Measurements from ENCODE around the gene HEMK1.

The HEMK1 gene

DNA sequence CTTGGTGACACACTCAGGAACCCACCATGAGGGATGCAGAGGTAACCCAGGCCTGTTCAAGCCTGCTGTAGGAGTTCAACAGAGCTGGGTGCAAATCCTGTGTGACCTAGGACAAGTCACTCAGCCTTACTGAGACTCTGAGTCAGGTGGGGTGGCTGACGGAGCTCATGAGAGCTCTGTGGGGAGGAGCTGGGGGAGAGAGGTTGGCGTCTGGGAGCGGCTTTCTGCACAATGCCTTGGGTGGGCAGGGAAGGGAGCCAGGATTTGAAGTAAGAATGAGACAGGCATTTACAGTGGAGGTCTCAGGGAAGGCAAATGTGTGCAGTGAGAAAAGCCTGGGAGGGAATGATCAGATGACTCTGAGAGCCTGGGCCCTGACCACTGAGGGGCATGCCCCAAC lies 20.1 kb upstream of the HEMK1 start:
- no peak for DNase-seq

- DNase-seq = no peak
These were observed 19.1 kb upstream of the HEMK1 start for GRCh38 chr3:50550079-50550736.

DNA sequence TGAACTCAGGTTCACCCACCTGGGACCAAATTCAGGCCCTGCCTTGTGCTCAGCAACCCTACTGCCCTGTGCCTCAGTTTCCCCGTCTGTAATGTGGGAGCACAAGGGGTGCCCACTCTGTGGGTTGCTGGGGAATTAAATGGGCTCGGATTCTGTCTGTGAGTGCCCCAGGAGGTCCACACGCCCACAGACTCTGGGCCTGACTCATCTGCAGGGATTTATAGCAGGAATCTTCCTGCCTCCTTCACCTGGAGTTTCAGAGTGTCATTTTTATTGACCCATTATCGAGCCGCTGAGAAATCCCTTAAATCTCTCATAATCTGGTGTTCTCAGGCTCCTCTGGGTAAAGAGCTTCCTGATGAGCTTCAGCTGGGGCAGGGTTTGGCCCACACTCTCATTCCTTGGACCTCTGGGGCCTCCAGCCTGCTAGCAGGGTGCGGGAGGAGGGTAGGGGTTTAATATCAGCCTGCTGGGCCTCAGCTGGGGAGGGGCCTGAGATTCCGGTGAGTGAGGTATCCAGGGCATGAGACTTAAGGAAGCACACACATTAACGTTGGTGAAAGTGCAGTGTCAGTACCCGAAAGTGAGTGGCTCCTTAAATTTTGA lies 18.2 kb upstream of the HEMK1 start:
- DNase-seq = no peak

- no peak for DNase-seq
These were observed 17.5 kb upstream of the HEMK1 start for GRCh38 chr3:50551681-50552435.

DNA sequence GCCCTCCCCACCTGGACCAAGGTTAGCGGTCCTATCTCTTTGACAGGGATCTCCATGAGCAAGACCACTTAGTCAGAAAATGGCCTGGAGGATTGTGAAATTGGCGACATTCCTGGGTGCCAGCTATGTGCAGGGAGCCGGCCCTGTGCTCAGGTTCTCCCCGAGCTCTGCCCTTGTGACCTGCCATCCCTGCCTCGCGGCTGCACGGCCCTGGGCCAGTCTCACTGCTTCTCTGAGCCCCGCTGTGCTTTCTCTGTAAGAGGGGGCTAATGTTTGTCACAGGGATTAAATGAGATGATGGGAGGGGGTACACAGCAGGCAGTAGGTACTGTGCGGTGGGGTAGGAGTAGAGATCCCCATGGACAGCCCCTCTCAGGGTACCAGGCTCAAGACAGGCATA lies 16.7 kb upstream of the HEMK1 start:
- no peak for DNase-seq

- DNase-seq = no peak
These were observed 14.8 kb upstream of the HEMK1 start for GRCh38 chr3:50554553-50554952.

DNA sequence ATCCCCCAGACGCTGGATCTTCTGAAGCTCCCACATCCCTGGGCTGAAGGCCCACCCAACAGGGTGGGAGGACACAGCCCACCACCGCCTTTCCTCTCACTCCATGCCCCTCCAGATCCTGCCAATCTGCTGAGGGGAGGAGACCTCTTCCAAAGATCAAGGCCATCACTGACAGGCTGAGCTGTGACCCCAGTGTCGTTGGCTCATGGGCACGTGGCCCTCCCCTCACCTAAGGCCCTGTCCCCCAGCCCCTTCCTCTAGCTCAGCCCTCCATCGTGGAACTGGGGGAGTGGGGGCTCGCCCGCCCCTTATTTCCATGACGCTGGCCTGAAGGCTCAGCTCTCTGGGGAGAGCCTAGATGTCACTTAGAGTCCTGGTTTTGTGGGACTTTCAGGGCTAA lies 12.2 kb upstream of the HEMK1 start:
- DNase-seq = no peak

DNA sequence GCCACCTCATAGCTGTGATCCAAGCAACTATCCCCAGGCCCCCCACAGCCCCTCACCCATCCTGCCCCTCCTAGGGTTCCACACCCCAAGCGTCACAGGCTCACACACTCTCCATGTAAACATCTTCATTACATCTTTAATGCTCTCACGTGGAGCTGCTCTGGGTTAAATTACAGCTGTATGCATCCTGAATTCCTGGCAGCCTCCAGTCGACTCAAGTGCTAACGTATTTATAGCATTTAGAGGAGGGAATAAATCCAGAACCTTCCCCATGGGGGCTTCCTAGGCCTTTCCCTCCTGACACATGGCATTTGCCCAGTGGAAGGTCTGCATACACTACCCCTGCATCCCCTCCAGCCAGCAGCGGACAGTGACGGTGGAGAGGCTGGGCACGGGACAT lies 11.4 kb upstream of the HEMK1 start:
- no peak for DNase-seq

GRCh38 chr3:50559702-50560101 lies 9.6 kb upstream of the HEMK1 start:
- no peak for DNase-seq

DNA sequence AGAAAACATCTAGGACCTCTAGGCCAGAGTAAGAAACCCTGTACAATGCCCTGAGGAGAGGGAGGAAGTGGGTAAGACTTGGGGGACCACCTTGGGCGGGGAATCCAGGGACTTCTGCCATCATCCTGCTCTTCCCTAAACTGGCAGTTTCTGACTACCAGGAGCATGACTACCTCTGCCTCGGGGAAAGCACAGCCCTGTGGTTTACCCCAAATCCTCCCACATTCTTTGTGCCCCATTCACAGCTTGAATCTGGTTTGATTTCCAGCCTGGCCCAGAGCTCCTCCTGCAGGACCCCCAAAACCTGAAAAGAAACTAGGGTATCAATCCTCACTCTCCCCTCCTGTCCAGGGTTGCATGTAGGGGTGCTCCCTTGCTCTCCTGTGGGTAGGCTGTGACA lies 6.5 kb upstream of the HEMK1 start:
- DNase-seq = no peak

DNA sequence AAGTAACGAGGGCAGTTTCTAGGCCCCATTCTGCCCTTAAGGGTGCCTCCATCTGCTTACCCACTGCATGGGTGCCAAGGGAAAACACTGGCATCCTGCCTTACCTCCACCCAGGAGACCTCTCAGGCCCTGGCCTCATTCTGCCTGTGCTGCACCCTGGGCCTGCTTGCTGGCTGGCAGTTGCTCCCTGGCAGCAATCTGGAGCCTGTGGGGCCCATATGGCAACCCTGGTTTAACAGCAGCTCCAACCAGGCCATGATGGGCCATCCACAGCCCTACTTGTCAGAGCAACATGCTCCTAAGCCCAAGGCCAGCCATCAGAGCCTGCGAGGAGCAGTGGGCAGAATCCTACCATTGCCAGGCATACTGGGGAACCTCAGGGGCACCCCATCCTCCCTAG lies 5.5 kb upstream of the HEMK1 start:
- DNase-seq = no peak

DNA sequence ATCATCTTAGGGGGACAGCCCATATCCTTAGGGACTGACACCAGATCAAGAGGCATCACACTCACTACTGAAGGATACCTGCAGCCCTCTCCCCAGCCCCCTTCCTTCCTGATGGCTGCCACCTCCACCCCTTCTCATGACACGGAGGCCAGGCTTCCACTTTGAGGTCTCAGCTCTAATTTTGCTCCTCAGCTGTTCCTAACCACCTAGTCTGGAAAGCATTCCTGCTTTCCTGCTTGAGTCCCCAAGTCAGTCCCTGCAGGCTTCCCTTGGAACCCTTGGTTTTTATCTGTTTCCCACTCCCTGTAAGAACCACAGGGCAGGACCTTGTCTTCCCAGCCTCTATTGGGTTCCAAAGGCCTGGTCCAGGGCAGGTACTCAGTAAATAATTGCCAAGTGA lies 5.0 kb upstream of the HEMK1 start:
- no peak for DNase-seq

GRCh38 chr3:50567011-50567385 lies 2.3 kb upstream of the HEMK1 start:
- DNase-seq = no peak

GRCh38 chr3:50567386-50568167 lies 1.7 kb upstream of the HEMK1 start, which contains the start of gene C3orf18:
TSS of gene C3orf18 (minus strand) at chr3:50567747. CDS start at chr3:50565699, 2,048 bp downstream.
- DNase-seq = peak; percentile 44

- no peak for DNase-seq
These were observed 1.4 kb downstream of the HEMK1 start for GRCh38 chr3:50570508-50571279.

DNA sequence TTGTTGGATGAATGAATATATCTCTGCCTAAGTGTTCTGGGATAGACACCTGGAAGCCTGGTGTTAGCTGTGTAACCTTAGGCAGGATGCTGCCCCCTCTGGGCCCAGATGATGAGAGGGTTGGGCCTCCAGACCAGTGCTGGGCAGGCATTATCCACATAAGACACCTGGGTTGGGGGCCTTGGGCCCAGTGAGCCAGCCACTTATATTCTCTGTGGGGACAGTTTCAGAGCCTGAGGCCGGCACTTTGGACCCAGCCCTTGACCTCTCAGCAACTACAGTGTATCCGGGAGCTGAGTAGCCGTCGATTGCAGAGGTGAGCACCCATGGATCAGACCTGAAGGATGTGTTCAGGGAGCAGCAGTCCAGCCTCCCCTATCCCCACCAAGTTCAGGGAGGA lies 2.2 kb downstream of the HEMK1 start:
- DNase-seq = no peak

DNA sequence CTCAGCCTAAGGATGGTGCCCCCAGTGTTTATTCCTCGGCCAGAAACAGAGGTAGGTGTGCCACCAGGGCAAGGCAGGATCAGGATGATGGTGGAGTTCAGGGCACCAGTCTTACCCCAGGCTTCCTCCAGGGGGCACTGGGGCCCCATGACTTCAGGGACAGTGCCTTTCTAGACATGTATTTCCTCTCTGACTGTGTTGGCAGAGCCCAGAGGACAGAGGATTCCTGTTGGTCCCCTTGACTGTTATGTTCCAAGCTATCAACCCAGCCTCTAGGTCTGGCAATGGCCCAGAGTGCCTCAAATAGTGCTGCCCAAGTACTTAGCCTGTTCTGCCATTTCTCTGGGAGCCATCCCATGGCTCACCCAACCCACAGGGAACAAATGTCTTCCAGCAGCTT lies 2.8 kb downstream of the HEMK1 start:
- no peak for DNase-seq

GRCh38 chr3:50572801-50573371 lies 3.6 kb downstream of the HEMK1 start:
- no peak for DNase-seq

DNA sequence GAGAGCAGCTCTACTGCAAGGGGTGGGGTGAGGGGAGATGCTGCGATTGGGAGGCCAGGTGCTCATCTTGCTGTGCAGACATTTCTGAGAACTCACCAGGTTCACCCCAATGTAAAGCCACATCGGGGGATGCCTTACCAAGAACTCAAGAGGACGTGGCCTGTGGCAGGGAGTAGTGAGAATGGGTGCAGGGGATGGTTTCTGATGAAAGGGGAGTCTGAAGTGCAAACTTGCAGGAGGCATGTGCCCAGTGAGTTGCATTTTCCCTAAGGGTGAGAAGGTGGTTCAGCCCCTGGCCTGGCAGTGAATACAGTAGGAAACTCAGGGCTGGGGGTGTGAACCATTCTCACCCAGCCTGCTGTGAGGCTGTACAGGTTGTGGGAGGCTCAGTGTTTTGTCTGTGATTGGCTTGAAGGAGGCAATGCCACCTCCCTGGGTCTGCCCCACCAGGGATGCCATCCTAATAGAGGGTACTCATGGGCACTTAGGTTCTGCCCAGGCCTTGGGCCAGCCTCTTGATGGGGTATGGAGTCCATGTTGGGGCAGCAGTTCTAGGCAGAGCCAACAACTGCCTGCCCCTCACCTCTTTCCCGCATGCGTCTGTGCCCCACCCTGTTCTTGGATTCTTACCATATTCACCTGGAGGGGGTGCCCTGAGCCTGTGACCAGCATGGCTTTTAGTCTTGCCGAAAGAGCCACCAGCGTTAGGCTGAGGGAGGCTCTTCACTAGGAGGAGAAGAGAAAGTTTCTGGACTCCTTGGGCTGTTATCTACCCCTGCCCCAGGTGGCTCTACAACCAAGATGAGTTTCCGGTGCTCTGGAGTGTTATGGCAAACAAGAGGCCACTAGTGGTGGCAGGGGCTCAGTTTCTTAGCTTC lies 4.5 kb downstream of the HEMK1 start:
- no peak for DNase-seq

- no peak for DNase-seq
These were observed 5.1 kb downstream of the HEMK1 start for GRCh38 chr3:50574444-50574831.

- no peak for DNase-seq
These were observed 6.0 kb downstream of the HEMK1 start for GRCh38 chr3:50575372-50575771.
